Hippocampal formation (tissue), 2 donors: Measurements from ENCODE around the gene GPN1.
"Not testable (repeated sequence)": the region's sequence is repeated elsewhere in the genome, so short reads cannot be mapped to it uniquely, and the experiment has no call there.

Experiments
- DNase-seq, 2 donors: peaks; one replicate each; lab custom pipeline; 2025; lab: John Stamatoyannopoulos, UW

The GPN1 gene

DNA sequence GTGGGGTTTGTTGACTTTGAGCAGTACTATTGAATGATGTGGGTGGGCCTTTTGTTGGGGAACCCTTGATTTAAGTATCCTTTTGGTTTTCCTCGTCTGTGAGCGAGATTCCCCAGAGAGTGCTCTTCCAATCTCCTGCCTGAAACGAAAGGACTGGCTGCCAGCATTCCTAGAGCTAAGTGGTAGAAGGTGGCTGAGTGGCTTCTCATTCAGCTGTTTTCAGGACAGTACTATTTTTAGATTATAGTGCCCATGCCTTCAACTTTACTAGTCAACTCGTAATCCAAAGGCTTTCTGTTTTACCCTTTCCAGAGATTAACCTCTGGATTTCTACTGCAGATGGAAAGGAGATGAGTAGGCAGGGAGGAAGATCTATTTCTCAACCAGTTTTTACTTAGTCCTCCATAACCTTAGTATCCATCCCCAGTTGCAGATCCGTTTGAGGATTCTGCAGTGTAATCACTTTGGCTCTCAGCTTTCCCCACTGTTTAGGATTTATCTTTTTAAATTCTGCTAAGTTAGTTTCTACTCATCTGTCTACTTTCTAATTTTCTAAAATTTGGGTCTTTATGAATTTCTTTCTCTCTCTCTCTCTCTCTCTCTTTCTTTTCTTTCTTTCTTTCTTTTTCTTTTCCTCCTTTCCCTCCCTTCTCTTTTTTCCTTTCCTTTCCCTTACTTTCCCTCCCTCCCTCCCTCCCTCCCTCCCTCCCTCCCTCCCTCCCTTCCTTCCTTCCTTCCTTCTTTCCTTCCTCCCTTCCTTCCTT is 44.1 kb downstream of the GPN1 start:
- DNase-seq: no peak

DNA sequence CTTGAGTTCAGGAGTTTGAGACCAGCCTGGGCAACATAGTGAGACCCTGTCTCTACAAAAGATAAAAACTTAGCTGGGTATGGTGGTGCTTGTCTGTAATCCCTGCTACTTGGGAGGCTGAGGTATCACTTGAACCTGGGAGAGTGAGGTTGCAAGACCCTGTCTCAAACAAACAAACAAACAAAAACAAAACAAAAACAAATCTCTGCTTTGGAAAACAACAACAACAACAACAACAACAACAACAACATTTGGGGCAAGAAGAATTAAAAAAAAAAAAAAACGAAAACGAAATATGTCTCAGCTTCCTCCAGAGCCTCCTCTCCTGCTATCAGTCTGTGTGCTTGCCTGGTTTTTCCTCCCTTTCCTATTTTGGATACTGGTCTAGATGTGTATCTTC is 51.7 kb downstream of the GPN1 start:
- no peak for DNase-seq

- no peak for DNase-seq
Measured at GRCh38 chr2:27681841-27682240, 53.0 kb downstream of the GPN1 start.

DNA sequence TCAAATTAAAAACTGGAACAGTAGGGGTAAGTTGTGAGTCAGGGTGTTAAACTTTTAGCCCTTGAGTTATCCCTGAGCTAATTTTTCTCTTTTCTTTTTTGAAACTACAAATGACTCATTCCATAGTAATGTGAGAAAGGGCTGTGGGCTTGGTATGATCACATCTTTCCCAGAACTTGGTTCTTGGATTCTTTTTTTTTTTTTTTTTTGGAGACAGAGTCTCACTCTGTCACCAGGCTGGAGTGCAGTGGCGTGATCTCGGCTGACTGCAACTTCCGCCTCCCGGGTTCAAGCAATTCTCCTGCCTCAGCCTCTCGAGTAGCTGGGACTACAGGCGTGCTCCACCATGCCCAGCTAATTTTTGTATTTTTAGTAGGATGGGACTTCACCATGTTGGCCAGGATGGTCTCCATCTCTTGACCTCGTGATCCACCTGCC is 53.5 kb downstream of the GPN1 start:
- DNase-seq: not testable (repeated sequence)

GRCh38 chr2:27683390-27684071 is 54.7 kb downstream of the GPN1 start:
- peak; percentile 44 to 48 for DNase-seq

- not testable (repeated sequence) for DNase-seq
Measured at GRCh38 chr2:27685006-27685405, 56.2 kb downstream of the GPN1 start.

DNA sequence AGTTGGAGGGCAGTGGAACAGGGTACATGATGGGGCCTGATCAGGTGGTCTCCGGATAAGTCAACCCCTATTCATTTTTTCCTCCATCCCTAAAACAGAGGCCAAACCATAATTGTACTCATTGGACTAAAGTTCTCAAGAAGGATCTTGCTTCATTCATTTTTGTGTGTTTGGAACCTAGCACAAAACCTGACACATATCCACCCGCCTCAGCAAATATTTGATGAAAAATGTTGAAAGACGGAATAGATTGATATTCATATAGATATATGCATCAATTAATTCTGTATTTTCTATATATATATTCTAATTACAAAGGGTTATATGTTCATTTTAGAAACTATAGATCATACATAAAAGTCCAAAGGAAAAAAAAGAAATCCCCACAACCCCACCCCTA is 56.7 kb downstream of the GPN1 start:
- no peak for DNase-seq

DNA sequence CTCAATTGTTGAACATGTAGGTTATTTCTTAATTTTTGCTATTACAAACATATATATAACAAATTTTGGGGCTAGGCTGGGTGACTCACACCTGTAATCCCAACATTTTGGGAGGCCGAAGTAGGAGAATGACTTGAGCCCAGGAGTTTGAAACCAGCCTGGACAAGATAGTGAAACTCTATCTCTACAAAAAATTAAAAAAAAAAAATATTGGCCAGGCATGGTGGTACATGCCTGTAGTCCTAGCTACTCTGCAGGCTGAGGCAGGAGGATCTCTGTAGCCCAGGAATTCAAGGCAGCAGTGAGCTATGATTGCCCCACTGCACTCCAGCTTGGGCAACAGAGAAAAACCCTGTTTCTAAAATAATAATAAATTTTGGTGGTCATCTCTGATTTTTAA is 58.4 kb downstream of the GPN1 start:
- no peak for DNase-seq

DNA sequence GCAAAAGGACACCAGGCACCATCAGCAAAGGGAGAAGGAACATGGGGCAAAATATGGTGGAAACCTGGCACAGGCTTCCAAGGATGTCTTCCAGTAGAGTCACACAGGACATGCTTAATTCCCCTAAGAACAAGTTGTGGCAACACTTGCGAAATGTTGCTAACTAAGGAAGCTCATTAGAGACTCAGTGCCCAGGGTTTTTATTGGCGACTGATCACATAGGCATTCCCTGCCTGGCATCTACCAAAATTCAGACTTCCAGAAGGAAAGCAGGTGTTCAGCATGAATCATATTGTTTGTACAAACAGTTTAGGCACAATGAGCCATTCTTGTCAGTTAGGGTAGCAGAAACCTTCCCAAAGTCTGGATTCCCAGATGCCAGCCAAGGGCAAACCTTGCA is 60.6 kb downstream of the GPN1 start:
- DNase-seq: no peak

DNA sequence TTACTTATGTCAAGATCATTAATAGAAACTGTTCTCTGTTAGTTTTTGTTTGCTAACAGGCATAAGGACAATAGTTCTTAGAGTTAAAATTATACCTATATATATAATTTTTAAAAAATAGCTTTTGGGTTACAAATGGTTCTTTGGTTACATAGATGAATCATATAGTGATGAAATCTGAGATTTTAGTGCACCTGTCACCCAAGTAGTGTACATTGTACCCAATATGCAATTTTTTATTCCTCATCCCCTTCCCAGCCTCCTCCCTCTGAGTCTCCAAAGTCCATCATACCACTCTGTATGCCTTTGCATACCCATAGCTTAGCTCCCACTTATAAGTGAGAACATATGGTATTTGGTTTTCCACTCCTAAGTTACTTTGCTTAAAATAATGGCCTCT is 61.2 kb downstream of the GPN1 start:
- DNase-seq: no peak

DNA sequence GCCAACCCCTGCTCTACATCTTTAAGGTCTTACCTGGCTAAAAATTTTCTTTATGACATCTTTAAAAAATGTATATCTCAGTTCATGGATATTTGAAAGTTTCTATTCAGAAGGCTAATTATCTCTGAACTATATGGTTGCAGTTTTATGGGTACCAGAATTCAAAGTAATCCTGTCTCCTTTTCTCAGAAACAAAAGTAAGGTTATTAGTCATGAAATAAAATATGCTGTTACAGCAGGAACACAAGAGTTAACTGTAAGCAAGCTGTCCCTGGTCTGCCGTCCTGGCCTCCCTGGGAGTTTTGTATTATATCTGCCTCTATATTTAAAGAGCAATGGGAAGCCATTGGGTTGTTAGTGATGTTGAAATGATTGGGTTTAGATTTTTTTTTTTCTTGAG is 68.8 kb downstream of the GPN1 start:
- no peak for DNase-seq
